HG03342 (cell line): ENCODE results near the gene MRPS18A.

Experiments used
- ATAC-seq: cut with Tn5 transposase; IDR thresholded peaks from one replicate; pipeline ENCODE4 v1.9.1; 2021; ENCODE audit warnings: mild to moderate bottlenecking, moderate library complexity; ENCODE audit not compliant: unreplicated experiment

MRPS18A gene

GRCh38 chr6:43699564-43700186 is 12.1 kb upstream of the MRPS18A start:
- no peak for ATAC-seq

GRCh38 chr6:43698584-43699349 is 11.2 kb upstream of the MRPS18A start:
- ATAC-seq: no peak

GRCh38 chr6:43697421-43697820 is 9.8 kb upstream of the MRPS18A start:
- no peak for ATAC-seq

GRCh38 chr6:43695967-43696291 is 8.3 kb upstream of the MRPS18A start:
- ATAC-seq: no peak

GRCh38 chr6:43695215-43695966 is 7.8 kb upstream of the MRPS18A start:
- ATAC-seq: no peak

GRCh38 chr6:43689421-43689820 is 1.8 kb upstream of the MRPS18A start:
- ATAC-seq: no peak

GRCh38 chr6:43687079-43687436 is 533 bp downstream of the MRPS18A start:
- ATAC-seq: no peak

GRCh38 chr6:43683708-43684455 is 3.7 kb downstream of the MRPS18A start:
- peak; percentile 48 for ATAC-seq

- no peak for ATAC-seq
Observed at GRCh38 chr6:43682724-43683429, 4.7 kb downstream of the MRPS18A start.

- ATAC-seq: no peak
Observed at GRCh38 chr6:43681303-43681702, 6.3 kb downstream of the MRPS18A start.

- no peak for ATAC-seq
Observed at GRCh38 chr6:43680308-43681200, 7.0 kb downstream of the MRPS18A start.

- no peak for ATAC-seq
Observed at GRCh38 chr6:43679057-43679456, 8.5 kb downstream of the MRPS18A start.

- ATAC-seq: no peak
Observed at GRCh38 chr6:43678341-43678740, 9.2 kb downstream of the MRPS18A start.

- ATAC-seq: no peak
Observed at GRCh38 chr6:43677759-43678158, 9.8 kb downstream of the MRPS18A start.

- ATAC-seq: no peak
Observed at GRCh38 chr6:43676962-43677606, 10.5 kb downstream of the MRPS18A start.

GRCh38 chr6:43674921-43675320 is 12.7 kb downstream of the MRPS18A start:
- no peak for ATAC-seq

GRCh38 chr6:43674291-43674690 is 13.3 kb downstream of the MRPS18A start:
- no peak for ATAC-seq

GRCh38 chr6:43673444-43674084 is 14.0 kb downstream of the MRPS18A start:
- no peak for ATAC-seq
